NCI-H69 (cell line): ENCODE results near the gene PPP1R13B.

Experiments used
- DNase-seq: peaks from one replicate; lab custom pipeline; 2025; lab: John Stamatoyannopoulos, UW

PPP1R13B gene

GRCh38 chr14:103729496-103730448, 117.6 kb downstream of the PPP1R13B start:
- no peak for DNase-seq

DNA sequence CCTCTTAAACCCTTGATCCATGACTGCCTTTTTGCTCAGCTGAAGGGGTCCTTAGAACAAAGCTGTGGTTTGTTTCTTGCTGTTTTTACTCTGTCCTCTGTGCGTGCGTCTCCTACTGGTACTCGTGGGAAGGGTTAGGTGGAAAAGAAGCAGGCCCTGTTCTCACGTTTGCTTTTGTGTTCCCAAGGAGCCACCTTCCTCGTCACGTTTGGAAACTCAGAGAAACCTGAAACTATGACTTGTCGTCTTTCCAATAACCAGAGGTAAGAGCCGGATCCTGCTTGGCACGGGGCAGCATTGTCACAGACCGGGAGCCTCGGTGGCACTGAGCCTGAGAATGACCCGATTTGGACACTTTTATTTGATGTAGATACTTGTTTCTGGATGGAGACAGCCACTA, 118.7 kb downstream of the PPP1R13B start:
- DNase-seq = no peak

GRCh38 chr14:103728141-103728540, 119.2 kb downstream of the PPP1R13B start:
- no peak for DNase-seq

- DNase-seq = peak; percentile 76
Observed at GRCh38 chr14:103727313-103727980, 119.9 kb downstream of the PPP1R13B start.

DNA sequence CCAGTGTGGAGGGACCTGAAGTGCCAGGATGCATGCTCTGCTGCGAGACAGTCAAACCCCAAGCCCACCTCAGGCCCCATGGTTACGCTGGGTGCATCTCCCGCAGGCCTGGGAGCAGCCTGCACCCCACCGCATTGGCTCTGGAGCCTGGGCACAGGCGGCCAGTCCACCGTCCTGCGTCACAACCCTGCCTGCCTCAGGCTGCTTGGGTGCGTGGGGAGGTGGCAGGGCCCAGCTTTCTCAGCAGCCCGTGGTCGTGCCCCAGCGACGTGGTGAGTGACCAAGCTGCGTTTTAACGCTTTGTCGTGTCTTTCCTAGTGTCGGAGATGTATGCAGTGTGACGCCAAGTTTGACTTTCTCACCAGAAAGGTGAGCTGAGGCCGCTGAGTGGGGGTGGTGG, 120.9 kb downstream of the PPP1R13B start:
- no peak for DNase-seq

GRCh38 chr14:103725739-103726395, 121.5 kb downstream of the PPP1R13B start:
- DNase-seq = no peak

DNA sequence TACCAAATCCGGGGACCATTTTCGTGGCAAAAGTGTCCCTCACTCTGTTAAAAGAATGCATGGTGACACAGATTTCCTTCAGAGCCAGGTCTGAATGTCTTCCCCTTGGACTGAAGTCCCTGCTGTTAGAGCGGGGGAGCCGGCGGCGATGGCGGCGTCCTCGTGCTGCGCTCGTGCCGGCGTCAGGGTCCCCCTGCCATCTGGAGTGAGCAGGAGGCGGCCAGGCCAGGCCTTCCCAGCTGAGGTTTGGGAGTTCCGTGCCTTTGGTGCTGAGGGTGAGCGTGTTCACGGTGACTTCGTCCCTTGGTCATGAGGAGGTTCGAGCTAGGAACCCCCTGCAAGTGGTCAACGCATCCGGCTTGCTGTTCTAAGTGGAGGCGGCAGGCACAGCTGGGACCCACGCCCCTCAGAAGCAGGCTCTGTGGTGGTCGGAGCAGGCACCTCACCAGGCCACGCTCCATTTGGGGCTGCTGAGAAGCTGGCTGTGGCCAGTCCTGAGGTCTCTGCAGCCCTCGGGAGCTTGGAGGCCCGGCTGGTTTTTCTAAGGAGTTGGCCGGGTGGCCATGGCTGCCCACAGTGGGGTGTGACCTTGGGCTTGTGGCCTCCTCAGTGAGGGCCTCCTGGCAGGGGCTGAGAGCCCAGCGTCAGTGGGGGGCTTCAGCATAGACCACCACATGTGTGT, 122.2 kb downstream of the PPP1R13B start:
- DNase-seq = no peak

GRCh38 chr14:103724116-103724515, 123.3 kb downstream of the PPP1R13B start:
- no peak for DNase-seq

DNA sequence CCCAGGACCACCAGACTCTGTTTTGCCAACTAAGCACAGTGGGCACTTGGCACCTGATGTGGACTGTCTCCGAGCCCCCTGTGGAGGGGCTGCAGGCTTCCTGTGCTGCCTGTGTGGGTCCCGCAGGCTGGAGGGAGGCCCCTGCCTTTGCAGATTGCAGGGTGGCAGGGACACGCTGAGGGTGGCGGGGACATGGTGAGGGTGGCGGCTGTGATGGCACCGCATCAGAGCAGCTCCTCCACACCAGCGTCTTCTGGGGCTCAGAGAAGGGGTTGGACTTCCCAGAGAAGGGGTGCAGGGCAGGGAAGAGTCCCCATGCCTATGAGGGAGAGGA, 123.7 kb downstream of the PPP1R13B start:
- DNase-seq = no peak

DNA sequence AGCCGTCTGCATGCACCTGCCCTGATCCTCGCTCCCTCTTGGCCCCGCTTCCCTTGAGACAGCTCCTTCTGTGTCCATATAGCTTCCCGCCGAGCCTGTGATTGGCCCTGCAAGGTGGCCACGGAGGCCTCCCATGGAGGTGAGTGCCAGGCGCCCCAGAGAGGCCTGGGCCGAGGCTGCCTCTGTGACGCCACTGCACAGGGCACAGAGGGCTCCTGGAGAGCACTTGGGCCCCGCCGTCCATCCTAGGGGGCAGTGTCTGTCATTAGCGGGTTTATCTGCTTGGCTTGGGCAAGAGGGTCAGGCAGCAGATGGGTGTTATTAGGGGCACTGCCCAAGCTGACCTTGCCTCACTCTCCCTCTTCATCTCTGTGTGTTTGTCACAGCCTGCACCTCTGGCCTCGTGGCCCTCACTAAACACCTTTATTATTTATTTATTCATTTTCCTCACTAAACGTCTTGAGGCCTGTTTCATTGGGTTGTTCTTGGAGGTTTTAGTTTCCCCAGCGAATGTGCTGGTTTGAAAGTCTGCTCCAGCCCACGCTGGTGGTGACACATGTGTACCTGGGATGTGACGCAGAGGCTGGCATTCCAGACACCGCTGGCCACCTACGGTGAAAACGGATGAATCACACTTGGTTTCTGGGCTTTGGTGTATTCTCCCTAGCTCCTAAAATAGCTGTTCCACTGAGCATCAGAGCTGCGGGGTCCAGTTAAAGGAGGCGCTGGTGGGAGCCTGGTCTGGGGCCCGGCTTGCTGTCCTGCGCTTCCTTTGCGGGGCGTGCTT, 125.8 kb downstream of the PPP1R13B start:
- no peak for DNase-seq

GRCh38 chr14:103719751-103720150, 127.6 kb downstream of the PPP1R13B start:
- no peak for DNase-seq

DNA sequence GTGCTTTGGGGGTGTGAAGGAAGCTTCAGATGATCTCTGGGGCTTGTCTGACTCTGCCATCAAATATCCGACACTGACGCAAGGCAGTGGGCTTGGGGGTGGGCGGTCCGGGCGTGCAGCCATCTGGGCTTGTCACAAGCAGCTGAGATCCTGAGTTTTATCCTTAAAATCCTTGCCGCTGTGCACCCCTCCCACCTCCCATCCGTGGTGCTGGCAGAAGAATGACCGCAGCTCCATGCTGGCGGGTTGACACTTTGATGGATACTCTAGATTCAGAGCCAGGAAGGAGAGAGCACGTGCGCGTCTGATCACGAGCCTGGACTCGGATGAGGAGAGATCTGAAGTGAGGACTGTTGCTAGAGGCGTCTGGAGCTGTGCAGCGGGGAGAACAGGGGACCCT, 128.8 kb downstream of the PPP1R13B start:
- no peak for DNase-seq

GRCh38 chr14:103716899-103717411, 130.4 kb downstream of the PPP1R13B start:
- DNase-seq = no peak

DNA sequence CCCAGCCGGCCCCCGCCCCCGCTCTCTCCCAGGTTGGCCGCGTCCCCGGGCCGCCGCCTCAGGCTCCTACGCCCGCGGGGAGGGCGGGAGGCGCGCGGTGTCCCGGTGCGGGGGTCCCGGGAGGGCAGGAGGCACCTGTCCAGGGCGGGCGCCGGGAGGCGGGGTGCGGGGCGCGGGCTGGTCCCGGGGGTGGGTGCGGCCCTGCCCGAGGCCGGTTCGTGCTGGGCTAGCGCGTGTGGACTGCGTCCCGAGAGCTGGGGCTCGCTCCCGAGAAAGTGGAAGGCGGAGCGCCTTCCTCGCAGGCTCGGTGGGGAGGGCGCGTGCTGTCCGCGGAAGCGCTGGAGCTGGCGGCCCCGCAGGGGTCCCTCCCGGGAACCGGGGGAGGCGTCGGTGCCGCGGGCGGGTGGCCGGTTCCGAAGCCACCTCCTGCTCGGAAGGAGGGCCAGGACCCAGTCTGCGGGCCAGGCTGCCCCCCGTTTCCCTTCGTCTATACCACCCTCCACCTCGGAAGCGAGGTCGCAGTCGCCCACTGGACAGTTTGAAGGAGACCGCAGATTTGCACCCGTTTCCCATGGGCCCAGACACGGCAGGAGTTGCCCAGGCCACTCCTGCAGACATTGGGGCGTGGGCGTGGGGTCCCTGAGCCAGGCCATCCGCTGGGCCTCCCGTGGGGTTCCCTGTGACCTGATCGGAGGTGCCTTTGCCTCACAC, 131.1 kb downstream of the PPP1R13B start:
- peak; percentile 58 for DNase-seq

DNA sequence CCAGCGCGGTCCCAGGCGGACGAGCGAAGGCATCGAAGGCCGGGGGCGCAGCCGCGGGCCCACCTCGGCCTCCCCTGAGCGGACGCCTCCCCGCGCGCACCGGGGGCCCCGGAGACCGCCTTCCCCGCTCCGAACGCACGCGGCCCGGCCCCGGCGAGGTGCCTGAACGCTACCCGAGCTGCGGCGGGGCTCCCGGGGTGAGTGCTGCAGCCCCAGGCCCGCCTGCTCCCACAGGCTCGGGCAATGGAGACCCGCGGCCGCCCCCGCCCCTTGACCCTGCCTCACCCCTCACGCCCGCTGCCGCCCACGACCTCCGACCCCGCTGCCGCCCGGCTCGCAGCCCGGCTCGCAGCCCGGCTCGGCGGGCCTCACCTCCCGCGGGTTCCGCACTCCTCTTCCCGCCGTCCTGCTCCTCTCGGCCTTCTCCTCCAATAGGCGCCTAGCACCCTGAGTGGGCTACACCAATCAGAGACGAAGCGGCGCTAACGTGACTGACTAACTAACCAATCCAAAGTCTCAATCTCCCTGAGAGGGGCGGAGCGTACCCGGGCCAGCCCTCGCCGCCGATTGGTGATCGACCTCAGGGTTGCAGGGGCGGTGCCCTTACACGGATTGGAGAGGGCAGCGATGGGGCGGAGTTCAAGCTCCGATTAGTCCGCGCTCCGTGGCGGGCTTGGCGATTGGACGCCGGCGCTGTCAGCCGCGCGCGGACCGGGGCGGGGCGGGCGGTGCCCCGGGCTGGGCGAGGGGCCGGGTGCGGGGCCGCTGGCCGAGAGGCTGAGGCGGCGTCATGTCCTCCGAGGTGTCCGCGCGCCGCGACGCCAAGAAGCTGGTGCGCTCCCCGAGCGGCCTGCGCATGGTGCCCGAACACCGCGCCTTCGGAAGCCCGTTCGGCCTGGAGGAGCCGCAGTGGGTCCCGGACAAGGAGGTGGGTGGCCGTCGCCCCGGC, 132.0 kb downstream of the PPP1R13B start, which contains the start of the genes XRCC3 and ZFYVE21:
XRCC3 (minus strand) TSS at position 400 of the 949 bp plus-strand sequence. CDS start 4,364 bp downstream, outside the sequence.
ZFYVE21 (plus strand) TSS at position 759 of the 949 bp plus-strand sequence; CDS start at position 791, 32 bp downstream.
- DNase-seq = peak; percentile 100

DNA sequence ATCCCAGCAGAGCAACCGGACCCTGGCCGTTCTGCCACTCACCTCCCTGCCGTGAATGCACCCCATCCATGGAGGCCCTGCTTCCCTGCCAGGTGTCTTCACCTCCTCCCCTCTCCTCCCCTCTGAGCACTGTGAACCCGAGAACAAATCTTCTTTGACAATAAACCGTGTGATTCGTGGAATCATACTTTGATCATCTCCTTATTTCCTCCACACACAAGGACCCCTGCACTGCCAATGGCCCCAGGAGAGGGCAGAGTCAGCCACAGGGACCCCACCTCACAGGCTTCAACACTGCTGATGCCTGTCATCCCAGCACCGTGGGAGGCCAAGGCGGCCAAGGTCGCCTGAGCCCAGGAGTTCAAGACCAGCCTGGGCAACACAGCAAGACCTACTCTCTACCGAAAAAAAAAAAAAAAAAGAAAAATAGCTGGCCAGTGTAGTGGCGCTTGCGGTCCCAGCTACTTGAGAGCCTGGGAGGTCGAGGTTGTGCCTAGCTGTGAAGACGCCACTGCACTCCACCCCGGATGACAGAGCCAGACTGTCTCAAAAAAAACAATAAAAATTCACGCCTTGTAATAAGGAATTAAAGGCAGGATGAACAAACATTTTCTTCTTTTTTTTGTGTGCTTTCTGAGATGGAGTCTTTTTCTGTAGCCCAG, 133.2 kb downstream of the PPP1R13B start:
- DNase-seq = no peak

GRCh38 chr14:103713304-103714062, 133.9 kb downstream of the PPP1R13B start:
- no peak for DNase-seq
